Stimulated activated CD8-positive, alpha-beta memory T cell treated with anti-CD3 and anti-CD28 coated beads, Interleukin-12 subunit alpha, Interleukin-12 subunit beta, amount 100 ng/mL, for 24 hours (primary cell): Measurements from ENCODE around the gene COQ7.

Experiments used
- DNase-seq: peaks from one replicate; pipeline ENCODE4 v3.0.0-alpha.2; 2020; ENCODE audit errors: extremely low read depth

The COQ7 gene

GRCh38 chr16:19067349-19068236 lies at the start of gene COQ7:
Gene COQ7 (plus strand): TSS chr16:19067614. CDS start chr16:19067665, 51 bp downstream.
- DNase-seq = peak; percentile 94

DNA sequence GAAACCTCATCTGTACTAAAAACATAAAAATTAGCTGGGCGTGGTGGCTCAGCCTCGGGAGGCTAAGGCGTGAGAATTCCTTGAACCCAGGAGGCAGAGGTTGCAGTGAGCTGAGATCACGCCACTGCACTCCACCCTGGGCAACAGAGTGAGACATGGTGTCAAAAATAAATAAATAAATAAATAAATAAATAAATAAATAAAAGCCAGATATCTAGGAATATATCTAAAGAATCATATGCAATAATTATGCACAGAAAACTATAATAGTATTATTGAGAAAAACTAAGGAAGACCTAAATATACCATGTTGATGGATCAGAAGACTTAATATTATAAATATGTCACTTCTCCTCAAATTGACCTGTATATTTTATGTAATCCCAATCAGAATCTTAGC lies 46.7 kb upstream of the COQ7 start:
- DNase-seq = no peak

DNA sequence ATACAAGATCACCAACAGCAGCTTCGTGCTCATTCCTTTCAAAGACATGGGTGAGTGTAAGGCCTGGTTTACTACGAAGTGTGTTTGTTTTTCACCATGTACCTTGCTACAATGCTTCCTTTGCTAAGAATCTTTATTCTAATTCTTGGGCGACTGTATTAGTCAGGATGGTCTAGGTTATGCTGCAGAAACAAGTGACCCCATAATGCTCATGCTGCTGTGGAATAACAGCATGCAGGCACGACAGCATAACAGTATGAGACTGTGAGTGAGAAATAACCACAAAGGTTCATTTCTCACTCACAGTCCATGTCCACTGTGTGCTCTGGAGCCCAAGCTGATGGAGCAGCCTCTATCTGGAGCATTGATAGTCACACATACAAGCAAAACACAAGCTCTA lies 45.7 kb upstream of the COQ7 start:
- no peak for DNase-seq

DNA sequence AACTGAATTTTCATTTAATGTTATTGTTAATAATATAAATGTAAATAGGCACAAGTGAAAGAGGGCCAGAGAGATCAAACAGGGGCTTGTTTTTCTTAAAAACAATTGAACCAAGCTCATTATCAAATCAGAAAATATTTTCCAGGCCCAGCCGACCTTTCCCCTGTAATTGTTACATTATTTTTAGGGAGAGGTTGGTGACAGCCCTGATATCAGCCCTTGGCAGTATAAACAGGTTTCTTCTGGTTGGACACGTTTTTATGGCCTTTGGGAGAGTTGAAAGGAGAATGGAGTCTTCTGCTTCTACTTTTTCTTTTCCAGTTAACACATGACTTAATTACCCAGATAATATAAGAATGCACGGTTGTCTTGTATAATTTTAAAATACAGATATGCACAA lies 40.0 kb upstream of the COQ7 start:
- DNase-seq = no peak

- no peak for DNase-seq
These were observed 37.4 kb upstream of the COQ7 start for GRCh38 chr16:19029980-19030379.

DNA sequence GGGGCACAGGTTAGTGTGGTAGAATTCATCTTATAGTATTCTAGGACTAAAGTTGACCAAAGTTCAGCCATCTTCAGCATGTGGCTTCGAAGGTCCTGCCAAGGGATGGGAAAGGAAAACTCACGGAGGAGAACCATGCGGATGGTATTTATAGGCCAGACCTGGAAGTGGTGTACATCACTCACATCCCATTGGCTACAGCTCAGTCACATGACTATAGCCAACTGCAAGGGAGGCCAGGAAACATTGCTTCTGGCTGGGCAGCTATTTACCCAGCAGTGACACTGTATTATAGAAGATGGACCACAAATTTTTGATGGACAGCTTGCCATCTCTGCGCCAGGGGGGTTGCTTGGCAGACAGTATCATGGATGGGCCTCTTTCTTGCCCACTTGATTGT lies 35.7 kb upstream of the COQ7 start:
- DNase-seq = no peak

- DNase-seq = no peak
These were observed 33.7 kb upstream of the COQ7 start for GRCh38 chr16:19033761-19034160.

- no peak for DNase-seq
These were observed 27.0 kb upstream of the COQ7 start for GRCh38 chr16:19040400-19040799.

DNA sequence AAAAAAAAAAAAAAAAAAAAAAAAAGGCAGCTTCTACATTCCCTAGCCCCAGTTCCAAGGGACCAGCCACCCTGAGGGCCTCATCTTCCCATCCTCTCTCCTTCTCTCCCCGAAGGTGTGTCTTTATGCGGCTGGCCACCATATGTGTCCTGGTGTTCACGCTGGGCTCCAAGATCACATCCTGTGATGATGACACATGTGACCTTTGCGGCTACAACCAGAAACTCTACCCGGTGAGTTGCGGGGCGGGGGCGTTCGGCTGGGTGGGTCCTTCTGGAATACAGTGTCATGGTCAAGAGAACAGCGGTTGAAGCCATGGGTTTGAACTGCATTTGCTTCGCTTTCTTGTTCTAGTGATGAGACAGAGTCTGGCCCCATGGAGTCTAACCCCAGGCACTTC lies 22.6 kb upstream of the COQ7 start:
- DNase-seq = no peak

- DNase-seq = no peak
These were observed 21.4 kb upstream of the COQ7 start for GRCh38 chr16:19046062-19046461.

DNA sequence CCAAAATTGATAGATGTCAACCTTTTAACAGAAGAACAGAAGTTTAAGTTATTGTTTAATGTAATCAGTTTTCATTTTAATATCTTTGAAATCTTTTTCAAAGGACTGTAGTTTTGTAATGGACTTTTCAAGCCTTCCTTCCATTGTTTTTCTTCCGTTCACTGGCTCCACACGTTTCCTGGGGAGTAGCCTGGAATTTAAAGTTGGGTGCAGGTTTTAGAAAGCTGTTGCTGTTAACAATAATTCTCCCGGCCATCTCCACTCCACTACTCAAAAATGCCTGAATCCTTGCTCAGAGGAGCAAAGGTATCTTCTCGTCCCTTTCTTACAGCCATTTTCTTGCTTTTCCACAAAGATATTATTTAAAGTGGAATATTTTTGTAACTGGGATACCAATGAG lies 4.7 kb upstream of the COQ7 start:
- DNase-seq = no peak

DNA sequence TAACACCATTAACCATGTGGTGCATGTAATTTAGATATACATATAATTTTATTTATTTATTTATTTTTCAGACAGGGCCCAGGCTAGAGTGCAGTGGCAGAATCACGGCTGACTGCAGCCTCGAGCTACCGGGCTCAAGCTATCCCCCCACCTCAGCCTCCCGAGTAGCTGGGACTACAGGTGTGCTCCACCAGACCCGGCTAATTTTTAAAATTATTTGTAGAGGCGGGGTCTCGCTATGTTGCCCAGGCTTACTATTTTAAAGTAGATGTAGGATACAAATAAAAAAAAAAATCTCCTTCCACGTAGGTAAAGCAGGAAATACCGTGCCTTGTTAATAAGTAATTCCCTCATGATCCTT lies 446 bp upstream of the COQ7 start:
- no peak for DNase-seq

GRCh38 chr16:19068237-19068815 lies 912 bp downstream of the COQ7 start:
- no peak for DNase-seq

GRCh38 chr16:19071811-19072777 lies 4.7 kb downstream of the COQ7 start:
- no peak for DNase-seq

GRCh38 chr16:19073344-19073743 lies 5.9 kb downstream of the COQ7 start:
- DNase-seq = no peak

GRCh38 chr16:19073863-19074262 lies 6.4 kb downstream of the COQ7 start:
- no peak for DNase-seq

DNA sequence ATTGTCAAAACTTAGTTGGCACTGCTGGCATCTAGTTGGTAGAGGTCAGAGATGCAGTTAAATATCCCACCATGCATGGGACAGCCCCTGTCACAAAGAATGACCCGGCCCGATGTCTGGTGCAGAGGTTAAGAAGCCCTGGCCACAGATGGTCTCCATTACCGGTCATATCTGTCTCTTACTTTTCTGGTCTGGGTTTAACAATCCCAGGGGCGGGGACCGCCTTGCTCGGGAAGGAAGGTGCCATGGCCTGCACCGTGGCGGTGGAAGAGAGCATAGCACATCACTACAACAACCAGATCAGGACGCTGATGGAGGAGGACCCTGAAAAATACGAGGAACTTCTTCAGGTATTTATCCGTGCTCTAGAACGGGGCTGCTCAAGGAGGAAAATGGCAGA lies 8.1 kb downstream of the COQ7 start:
- DNase-seq = no peak

GRCh38 chr16:19077879-19078278 lies 10.5 kb downstream of the COQ7 start:
- DNase-seq = no peak

GRCh38 chr16:19083670-19084069 lies 16.3 kb downstream of the COQ7 start:
- no peak for DNase-seq

DNA sequence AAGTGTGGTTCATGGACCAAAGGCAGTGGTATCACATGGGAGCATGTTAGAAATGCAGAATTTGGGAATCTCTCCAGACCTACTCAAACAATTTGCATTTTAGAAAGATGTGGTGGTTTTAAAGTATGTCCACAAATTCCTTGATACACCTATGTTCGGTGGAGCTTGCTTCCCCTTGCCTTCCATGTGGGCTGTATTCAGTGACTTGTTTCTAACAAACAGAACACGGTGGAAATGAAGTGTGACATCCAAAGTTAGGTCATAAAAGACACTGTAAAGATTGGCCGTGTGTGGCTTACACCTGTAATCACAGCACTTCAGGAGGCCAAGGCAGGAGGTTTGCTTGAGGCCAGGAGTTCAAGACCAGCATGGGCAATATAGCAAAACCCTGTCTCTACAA lies 16.7 kb downstream of the COQ7 start:
- no peak for DNase-seq

GRCh38 chr16:19084879-19085278 lies 17.5 kb downstream of the COQ7 start:
- DNase-seq = no peak

DNA sequence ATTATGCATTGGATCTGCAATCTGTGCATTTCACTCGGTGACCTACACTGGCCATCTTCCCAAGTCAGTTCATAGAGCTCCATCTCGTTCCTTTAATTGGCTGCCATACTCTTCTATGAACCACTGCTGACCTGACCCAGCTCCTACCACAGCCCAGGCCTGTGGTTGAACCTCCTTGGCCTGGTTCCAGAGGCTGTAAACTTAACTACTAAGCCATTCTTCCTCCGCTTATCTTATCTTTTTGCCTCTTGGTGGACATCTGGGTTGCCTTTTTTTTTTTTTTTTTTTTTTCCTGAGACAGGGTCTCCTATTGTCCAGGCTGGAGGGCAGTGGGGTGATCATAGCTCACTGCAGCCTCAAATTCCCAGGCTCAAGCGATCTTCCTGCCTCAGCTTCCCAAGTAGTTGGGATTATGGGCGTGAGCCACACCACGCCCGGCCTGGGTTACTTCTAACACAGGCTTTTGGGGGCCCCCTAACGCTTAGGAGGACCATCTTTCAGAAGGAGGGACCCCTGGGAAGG lies 18.3 kb downstream of the COQ7 start:
- DNase-seq = no peak
